HG02970 (cell line): ENCODE results near the gene TMEM179.
"Not testable (repeated sequence)": the region's sequence is repeated elsewhere in the genome, so short reads cannot be mapped to it uniquely, and the experiment has no call there.

Source experiments
- ATAC-seq: cut with Tn5 transposase; IDR thresholded peaks from one replicate; pipeline ENCODE4 v1.9.1; 2021; ENCODE audit warnings: mild to moderate bottlenecking, moderate library complexity, moderate number of reproducible peaks; ENCODE audit not compliant: unreplicated experiment, low FRiP score

TMEM179 gene

GRCh38 chr14:104638190-104638589 is 33.6 kb upstream of the TMEM179 start:
- no peak for ATAC-seq

- no peak for ATAC-seq
Observed at GRCh38 chr14:104637546-104638003, 33.0 kb upstream of the TMEM179 start.

- not testable (repeated sequence) for ATAC-seq
Observed at GRCh38 chr14:104636846-104637545, 32.4 kb upstream of the TMEM179 start.

GRCh38 chr14:104636131-104636530 is 31.6 kb upstream of the TMEM179 start:
- ATAC-seq = no peak

- ATAC-seq = no peak
Observed at GRCh38 chr14:104635717-104636116, 31.1 kb upstream of the TMEM179 start.

- no peak for ATAC-seq
Observed at GRCh38 chr14:104634886-104635570, 30.5 kb upstream of the TMEM179 start.

GRCh38 chr14:104634138-104634760 is 29.7 kb upstream of the TMEM179 start:
- ATAC-seq = no peak

GRCh38 chr14:104633276-104634137 is 28.9 kb upstream of the TMEM179 start:
- ATAC-seq = no peak

GRCh38 chr14:104632781-104633180 is 28.2 kb upstream of the TMEM179 start:
- no peak for ATAC-seq

GRCh38 chr14:104624939-104625338 is 20.4 kb upstream of the TMEM179 start:
- ATAC-seq = no peak

GRCh38 chr14:104614126-104614812 is 9.7 kb upstream of the TMEM179 start:
- no peak for ATAC-seq

- no peak for ATAC-seq
Observed at GRCh38 chr14:104611881-104612280, 7.3 kb upstream of the TMEM179 start.

GRCh38 chr14:104610749-104611310 is 6.3 kb upstream of the TMEM179 start:
- no peak for ATAC-seq

- no peak for ATAC-seq
Observed at GRCh38 chr14:104609666-104610065, 5.1 kb upstream of the TMEM179 start.

- no peak for ATAC-seq
Observed at GRCh38 chr14:104603711-104604401, 716 bp downstream of the TMEM179 start.

GRCh38 chr14:104602933-104603325 is 1.6 kb downstream of the TMEM179 start:
- ATAC-seq = no peak

GRCh38 chr14:104602315-104602932 is 2.1 kb downstream of the TMEM179 start:
- no peak for ATAC-seq

GRCh38 chr14:104601786-104602185 is 2.8 kb downstream of the TMEM179 start:
- ATAC-seq = no peak

GRCh38 chr14:104600805-104601204 is 3.8 kb downstream of the TMEM179 start:
- ATAC-seq = no peak
